Midbrain (tissue), 1 donor: Measurements from ENCODE around the gene ERCC4.
A peak's percentile ranks its signal among the peaks of the same experiment; 100 is the strongest.

Source experiments
- DNase-seq: peaks from one replicate; lab custom pipeline; 2025; lab: John Stamatoyannopoulos, UW

Gene ERCC4

DNA sequence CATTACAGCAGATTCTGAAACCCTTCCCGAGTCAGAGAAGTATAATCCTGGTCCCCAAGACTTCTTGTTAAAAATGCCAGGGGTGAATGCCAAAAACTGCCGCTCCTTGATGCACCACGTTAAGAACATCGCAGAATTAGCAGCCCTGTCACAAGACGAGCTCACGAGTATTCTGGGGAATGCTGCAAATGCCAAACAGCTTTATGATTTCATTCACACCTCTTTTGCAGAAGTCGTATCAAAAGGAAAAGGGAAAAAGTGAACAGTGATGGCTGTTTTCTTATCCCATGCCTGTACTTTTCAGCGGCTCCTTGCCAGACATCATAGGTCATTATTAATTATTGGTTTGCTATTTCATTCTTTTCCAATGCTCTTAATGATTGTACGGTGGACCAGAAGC, 28.1 kb downstream of the ERCC4 start:
- DNase-seq: no peak

DNA sequence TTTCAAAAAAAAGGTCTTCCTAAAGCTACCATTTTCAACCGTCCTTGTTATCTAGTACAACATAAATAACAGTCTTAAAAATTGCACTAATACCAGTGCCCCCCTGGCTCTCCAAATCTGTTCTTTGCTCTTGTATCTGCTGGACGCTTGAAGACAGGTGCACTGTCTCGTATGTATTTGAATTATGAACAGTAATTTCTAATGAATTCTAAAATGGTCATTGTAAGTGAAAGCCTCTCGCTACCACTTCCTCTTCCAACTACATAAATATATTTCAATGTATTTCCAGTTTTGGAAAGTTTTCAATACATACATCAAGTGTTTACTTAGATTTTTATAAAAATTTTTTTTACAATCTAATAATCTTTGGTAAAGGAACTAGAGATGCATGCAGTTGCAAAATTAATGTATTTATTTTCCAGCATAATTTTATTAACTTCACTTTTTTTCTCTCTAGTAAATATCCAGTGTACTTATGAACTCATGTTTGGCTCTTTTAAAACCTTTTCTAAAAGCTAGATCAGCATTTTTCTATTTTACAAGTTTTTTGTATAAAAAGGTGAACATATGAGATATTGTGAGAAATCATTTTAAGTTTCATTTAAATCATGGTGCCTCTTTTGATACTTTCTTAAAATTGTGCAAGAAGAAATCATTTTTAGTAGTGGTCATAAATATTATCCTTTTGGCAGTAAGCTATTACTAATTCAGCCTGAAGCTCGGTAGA, 31.0 kb downstream of the ERCC4 start:
- DNase-seq: no peak

DNA sequence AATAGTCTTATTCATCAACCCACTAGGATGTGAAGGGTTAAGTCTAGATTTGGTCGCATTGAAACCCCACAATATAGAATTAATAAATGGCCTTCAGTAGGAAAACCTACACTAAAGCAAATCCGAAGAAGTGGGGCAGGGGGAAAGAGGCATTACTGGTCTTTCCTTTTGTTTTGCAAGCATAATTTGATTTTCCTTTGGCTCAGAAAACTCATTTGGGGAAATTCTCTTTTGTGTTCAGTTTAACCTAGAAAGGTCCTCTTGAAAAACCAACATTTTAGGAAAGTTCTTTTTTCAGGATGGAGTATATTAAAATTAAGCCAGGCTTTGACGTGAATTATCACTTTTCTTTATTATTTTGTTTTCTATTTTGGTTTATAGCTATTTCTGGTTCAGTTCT, 31.7 kb downstream of the ERCC4 start:
- no peak for DNase-seq

DNA sequence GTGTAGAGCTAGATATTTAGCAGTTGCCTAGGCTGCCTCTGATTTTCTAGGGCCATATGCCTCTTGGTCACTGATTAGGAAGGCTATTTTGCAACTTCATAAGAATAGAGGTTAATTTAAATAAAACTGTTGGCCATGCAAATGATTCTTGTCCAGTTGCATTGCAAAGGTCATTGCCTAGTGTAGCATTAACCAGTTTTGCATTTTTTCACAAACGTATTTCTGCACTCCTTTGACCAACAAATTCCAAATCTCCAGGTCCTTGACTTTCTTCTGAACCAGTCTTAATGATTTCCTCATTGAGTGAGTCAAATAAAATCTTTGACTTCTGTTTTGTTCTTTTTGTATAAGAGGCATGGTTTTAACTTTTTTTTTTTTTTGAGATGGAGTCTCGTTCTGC, 33.5 kb downstream of the ERCC4 start:
- no peak for DNase-seq

DNA sequence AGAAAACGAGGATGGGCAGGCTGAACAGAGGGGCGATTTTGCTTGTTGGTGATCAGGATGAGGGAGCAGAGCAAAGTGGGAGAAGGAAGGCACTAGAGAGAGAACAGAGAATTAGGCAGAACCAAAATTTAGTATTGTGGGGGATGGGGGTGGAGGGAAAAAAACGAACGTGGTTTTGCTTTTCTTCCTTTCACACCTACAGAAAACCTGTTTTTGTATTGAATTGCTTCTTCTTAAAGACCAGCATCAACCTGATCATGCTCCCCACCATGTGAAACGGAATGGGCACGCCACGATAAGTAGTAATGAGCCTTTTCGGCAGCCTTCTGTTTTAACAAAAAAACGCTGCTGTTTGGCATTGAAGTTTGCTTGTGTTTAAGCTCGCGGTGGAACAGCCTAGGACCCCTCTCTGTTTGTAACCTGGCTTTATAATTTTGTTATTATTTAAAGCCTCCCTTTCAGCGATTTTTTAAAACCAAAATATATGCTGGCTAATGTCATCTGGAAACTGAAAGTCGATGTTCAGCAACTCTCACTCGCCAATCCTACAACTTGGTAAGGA, 36.8 kb downstream of the ERCC4 start:
- DNase-seq: peak; percentile 27

DNA sequence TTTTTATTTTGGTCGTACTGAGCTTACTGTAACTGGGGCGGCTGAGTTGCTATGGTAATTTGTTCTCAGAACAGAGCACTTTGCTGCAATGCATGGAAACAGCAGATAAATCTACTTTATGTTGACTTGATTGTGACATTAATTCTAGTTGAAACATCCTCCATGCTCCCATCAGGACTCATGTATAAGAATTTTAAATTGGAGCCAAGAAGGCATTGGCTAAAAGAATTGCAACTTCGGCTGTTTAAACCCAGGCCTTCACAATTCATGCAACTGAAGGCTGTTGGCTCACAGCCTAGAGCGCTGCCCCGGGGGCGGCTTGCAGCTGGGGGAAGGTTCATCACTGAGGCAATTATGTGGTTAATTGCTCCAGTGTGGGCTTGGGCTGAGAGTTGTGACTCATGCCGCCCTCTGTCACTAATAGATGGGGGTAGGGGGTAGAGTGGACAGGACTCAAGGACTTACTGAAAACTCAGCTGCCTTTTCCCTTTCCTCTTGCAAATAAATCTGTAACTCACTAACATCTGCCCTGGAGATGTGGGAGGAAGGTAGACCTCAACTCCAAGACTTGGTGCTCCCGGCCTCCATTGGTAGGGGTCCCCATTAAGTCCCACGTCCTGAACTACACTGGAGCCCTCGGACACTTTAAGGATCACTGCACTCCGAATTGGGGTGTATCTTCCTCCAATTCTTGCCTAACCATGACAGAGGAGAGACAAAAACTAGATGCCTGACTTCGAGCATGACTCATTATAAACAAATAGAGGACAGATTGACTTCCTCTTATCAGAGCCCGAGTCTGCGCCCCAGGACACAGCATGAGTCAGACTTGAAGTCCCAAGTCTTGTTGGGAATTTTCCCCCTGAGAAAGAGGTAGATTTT, 37.5 kb downstream of the ERCC4 start:
- DNase-seq: peak; percentile 27

DNA sequence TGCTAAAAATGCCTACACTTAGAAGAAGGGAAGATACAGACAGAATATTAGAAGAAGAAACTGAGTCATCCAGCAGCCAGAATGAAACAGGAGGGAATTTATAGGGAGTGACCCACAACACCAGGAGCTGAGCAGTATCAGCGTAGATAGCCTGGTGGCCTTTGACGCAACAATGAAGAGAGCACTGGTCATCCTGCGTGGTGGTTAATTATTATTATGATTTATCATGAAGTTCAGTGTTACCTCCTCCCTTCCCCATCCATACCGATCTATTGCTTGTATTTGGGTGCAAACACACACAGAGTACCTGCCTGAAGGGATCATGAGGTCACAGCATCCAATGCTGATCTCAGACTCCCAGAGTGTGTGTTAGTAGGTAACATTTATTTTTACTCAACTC, 38.5 kb downstream of the ERCC4 start:
- no peak for DNase-seq

DNA sequence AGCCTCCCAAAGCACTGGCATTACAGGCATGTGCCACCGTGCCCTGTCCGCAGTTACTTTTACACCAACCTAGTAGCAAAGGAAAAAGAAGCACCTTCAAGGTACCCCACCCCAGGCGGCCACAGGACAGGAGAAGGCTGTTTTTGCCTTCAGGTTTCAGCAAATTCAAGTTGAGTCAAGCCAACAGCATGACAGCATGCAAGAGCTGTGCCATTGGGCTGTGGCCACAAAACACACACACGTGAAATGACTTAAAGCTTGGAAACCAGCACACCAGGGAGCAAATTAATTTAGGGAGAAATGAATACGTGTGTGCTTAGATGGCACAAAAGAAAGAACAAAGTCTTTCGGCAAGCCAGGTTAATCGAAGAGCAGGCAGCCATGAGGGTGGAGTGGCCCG, 39.7 kb downstream of the ERCC4 start:
- DNase-seq: no peak

DNA sequence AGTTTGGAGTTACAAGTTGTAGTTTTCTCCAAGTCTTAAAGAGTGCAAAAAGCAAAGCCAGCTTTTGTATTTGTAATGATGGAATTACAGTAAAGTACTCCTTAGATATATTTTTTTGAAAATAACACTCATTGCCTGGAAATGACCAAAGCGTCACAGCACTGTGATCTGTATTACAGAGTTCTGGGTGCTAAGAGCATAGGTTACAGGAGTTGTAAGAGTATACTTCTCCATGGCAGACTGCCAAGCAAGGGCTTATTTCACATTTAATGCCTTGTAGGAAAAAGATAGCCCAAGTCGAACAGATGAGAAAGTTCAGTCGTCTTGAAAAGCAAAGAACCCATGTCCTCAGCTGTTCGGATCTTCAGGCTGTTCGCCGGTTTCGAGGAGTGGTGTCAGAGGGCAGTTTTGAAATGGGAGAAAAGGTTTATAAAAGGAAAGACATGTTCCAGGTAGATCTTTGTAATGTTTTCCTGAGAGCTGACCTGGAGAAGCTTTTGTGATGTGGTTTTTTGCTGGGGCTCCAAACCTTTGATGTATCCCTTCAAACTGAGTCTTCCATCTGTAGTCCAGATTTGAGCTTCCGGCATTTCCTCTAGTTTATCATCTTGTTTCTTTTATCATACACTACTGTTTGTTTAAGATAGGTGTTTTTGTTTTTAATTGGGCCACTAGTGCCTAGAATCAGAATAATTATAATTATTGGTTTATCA, 41.3 kb downstream of the ERCC4 start:
- DNase-seq: no peak

DNA sequence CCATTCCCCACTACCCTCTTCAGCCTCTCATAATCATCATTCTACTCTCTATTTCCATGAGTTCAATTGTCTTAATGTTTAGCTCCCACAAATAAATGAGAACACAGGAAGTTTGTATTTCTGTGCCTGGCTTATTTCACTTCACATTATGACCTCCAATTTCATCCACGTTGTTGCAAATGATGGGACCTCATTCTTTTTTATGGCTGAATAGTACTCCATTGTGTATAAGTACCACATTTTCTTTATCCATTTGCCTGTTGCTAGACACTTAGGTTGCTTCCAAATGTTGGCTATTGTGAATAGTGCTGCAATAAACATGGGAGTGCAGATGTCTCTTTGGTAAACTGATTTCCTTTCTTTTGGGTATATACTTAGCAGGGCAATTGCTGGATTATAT, 42.3 kb downstream of the ERCC4 start:
- DNase-seq: no peak

DNA sequence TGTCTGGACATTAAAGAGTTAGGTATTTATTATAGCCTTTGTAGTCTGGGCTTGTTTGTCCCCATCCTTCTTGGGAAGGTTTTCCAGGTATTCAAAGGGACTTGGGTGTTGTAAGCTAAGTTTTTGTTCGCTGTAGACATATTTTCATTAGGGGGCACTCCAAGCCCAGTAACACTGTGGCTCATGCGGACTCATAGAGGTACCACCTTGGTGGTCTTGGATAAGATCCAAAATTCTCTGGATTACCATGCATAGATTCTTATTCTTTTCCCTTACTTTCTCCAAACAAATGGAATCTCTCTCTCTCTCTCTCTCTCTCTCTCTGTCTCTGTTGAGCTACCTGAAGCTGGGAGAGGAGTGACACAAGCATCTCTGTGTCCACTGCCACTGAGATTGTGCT, 48.9 kb downstream of the ERCC4 start:
- no peak for DNase-seq

DNA sequence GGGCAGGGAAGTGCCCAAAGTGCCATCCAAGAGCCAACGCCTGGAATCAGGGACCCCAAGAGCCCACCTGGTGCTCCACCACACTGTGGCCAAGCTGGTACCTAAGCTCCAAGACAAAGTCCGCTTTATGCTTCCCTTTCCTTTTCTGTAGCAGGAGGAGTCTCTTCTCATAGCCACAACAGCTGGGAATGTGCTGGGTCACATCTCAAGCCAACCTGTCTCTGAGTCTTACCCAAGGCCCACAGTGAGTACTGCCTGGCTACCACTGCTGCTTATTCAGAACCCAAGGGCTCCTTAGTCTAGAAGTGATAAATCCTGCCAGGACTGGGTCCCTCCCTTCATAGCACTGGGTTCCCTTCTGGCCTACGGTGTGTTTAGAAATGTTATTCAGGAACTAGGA, 49.8 kb downstream of the ERCC4 start:
- DNase-seq: no peak

DNA sequence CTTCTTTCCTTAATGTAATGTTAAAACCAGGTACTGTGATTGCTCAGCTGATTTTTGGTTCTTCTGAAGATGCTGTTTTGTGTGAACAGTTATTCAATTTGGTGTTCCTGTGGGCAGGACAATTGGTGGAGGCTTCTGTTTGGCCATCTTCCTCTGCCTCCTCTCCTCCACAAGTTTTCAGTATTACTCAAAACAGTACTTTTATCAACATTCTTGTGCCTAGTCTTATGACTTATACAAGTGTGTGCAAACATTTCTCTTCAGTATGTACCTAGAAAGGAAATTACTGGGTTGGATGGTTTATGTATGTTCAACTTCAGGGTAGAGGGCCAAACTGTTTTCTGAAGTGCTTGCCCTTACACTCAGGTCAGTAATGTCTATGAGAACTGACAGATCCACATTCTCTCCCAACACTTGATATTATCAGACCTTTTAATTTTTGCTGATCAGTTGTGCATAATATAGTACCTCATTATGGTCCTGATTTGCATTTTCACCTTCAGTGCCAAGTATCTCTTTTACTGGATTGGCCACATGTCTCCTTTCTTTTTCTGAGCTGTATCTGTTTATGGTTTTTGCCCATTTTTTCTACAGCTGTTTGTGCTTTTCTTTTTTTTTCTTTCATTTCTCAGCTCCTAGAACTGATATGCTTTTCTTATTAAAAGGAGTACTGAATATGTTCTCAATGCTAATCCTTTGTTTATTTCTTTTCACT, 50.9 kb downstream of the ERCC4 start:
- DNase-seq: no peak

DNA sequence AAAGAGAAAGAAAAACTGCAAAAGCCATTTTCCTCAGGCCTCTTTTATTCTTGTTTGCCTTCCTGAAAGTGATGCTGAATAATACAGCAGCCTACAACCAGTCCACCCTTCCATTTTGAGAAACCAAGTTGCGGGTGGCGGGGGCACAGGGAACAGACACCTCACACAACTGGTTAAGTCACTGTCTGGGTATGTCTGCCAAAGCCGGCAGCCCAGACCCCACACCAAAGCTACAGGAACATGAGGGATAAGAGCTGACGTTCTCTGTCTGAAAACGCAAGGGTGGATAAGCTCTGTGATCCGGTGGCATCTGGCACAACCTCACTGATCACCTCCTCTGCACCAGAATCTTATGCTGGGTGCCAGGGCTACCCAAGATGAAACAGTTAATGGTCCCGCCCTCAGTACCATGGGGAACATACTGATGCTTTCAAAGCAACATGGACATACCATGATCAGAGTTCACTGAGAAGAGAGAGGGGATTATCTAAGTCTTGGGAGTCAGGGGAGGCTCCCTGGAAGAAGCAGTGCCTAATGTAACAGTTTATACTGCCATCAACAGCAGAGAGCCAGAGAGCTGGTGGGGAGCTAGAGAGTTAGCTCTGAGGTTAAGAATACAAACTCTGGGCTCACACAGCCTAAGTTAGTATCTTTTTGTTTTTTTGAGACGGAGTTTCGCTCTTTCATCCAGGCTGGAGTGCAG, 53.5 kb downstream of the ERCC4 start:
- DNase-seq: no peak

DNA sequence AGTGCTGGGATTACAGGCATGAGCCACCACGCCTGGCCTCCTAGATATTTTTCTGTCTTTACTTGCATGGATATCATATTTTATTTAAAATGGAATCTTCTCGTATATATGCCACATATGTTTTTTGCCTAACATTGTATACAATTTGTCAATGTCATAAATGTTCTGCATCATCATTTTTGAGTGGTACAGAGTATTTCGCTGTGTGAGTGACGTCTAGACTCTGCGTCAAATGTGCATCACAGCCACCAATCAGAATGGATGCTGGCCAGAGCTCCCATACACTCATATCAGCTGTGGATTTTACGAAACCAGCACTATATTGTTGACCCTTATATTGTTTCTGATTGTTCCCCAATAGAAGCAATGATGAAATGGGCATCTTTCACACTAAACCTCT, 57.2 kb downstream of the ERCC4 start:
- no peak for DNase-seq

DNA sequence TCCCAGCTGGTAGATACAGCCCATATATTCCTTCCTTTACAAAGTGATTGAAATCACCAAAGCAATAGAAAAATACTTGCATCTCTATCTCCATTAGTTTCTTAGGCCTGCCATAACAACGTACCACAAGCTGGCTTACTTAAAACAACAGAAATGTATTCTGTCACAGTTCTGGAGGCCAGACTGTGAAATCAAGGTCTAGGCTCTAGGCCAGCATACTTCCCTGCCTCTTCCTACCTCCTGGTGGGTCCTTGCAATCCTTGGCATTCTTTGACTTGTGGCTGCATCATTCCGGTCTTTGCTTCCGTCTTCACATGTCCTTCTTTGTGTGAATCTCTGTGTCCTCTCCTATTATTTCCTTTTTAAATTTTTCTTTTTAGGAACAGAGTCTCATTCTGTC, 62.5 kb downstream of the ERCC4 start:
- no peak for DNase-seq

DNA sequence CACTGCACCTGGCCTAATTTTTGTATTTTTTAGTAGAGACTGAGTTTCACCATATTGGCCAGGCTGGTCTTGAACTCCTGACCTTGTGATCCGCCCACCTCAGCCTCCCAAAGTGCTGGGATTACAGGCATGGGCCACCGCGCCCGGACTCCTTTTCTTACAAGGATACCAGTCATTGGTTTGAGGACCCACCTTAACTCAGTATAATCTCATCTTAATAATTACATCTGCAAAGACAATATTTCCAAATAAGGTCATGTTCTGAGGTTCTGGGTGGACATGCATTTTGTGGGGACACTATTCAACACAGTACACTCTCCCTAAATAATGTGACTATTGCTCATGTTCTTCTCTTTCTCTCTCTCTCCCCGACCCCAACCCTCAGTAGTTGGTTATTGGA, 63.7 kb downstream of the ERCC4 start:
- DNase-seq: no peak

DNA sequence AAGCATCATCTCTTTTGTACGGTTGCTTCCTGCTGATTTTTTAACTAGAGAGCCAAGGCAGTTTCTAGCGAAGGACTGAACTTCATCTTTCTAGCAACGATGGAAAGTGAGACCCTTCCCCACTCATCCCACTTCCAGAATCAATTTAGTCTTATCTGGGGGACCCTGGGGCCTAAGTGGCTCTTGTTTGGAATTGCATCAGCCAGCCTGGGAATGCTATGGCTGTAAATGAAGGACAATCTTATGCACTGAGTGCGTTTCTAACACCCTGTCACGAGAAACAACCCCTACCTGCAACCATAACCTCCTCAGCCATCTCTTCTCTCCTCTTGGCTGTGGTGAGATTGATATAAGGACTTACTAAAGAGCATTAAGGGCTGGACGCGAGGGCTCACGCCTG, 64.8 kb downstream of the ERCC4 start:
- DNase-seq: no peak

DNA sequence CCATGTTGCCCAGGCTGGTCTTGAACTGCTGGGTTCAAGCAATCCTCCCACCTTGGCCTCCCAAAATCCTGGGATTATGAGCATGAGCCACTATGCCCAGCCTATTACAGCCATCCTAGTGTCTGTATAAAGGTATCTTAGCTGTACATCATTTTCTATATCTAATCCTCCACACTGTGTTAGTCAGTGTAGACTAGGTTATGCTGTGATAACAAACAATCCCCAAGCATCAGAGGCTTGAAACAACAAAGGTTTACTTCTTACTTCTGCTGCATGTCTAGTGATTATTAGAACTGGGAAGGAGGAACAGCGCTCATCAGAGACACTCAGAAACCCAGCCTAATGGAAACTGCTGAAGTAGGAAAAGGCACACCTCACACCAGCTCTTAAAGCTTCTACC, 68.1 kb downstream of the ERCC4 start:
- DNase-seq: no peak

DNA sequence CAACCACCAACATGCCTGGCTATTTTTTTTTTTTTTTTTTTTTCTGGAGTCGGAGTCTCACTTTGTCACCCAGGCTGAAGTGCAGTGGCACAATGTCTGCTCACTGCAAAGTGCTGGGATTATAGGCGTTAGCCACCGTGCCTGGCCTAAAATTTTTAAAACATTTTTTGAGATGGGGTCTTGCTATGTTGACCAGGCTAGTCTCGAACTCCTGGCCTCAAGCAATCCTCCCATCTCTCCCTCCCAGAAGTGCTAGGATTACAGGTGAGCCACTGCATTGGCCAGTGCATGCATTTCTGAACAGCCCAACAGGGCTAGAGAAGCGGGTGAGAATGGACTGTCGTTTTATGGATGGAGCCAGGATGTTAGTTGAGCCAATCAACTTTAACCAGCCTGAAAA, 72.4 kb downstream of the ERCC4 start:
- DNase-seq: no peak

DNA sequence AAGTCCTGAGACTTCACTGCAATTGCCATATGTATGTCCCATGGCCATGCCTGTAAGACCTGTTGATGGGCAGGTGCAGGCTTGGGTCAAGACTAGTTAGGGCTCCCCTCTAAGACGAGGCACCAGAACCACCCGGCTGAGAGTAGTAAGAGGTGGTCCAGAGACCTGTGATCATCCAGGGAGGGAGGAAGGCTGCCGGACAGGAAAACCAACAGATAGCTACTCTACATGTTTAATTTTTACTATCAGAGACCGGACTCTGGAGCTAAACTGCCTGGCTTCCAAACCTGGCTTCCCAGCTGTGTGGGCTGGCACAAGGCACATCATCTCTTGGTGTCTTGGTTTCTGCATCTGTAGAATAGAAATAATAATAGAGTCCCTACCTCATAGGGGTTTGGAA, 73.0 kb downstream of the ERCC4 start:
- DNase-seq: no peak
